Activated CD4-positive, alpha-beta T cell treated with anti-CD3 and anti-CD28 coated beads for 4 hours (primary cell): ENCODE measurements around the gene IGFLR1.
"Not testable (repeated sequence)": the region's sequence is repeated elsewhere in the genome, so short reads cannot be mapped to it uniquely, and the experiment has no call there.

ENCODE experiments used
- DNase-seq, 2 donors: peaks; one replicate each; pipeline ENCODE4 v3.0.0-alpha.2; 2020

The IGFLR1 gene

DNA sequence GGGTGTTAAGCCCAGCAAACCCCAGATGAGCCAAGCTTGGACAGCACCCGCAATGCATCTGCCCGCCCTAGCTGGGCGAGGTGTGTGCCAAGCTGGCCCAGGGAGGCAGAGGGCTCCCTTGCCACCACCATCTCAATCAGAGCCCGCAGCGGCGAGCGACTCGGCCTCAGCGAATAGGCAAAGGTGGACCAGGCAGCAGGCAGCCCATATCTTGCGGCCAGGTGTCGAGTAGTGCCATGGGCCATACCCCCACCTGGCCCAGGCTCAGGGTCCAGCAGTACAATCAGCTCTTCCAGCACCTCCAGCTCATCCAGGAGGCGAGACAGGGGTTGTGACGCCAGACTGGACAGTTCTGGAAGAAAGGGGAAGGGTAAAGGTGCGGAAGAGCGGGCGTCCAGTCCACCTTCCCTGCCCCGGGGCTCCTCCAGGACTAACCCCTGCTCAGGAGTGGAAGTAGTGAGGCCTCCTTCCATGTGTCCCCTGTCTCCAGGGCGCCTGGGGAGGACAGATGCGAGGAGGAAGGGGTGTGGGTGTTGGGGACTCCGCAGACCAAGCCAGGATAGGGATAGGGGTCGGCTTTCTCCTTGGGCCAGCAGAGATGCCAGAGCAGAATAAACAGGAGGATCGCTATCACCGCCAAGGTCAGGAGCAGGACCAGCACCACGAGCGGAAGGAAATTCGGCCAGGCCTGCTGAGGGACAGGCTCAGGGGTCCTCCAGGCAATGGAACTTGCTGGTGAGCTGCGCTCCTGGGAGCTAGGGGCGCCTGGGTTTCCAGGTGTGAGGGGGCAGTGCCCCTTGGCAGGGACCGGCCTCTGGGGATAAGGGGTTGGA lies 2.8 kb downstream of the IGFLR1 start:
- DNase-seq, result no peak

DNA sequence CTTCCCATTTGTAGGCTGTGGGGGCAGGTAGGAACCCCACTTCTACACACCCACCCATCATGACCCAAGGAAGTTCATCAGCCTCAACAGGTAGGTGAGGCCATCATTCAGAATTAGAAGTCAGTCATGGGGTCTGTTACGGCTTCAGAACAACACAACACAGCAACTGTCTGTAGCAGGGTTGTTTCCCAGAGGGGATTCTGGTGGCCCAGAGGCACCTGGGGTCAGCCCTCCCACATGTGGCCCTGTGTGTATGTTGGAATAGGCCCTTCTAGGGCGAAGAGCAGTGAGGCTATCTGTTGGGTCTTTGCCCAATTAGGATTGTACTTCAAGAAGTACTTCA lies 3.4 kb downstream of the IGFLR1 start:
- no peak for DNase-seq

DNA sequence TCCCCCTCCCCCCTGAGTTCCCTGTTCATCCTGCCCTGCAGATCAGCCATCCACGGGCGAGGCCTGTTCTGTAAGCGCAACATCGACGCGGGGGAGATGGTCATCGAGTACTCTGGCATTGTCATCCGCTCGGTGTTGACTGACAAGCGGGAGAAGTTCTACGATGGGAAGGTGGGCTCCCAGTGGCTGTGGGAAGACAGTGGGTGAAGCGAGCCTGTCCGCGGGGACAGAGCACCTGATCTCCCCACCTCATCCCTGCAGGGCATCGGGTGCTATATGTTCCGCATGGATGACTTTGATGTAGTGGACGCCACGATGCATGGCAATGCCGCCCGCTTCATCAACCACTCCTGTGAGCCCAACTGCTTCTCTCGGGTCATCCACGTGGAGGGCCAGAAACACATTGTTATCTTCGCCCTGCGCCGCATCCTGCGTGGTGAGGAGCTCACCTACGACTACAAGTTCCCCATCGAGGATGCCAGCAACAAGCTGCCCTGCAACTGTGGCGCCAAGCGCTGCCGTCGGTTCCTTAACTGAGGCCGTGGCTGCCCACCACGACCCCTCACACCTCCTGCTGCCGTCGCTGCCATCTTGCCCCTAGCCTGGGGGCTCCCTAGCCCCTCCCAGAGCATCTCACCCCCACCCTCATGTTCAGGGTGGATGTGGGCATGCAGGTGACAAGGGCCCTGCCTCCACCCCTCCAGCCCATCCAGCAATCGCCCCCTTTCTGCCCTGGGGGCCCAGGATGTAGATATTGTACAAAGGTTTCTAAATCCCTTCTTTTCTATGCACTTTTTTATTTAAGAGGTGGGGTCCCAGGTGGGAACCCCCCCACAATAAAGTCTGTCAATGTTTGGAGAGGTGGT lies 4.0 kb downstream of the IGFLR1 start:
- no peak for DNase-seq

DNA sequence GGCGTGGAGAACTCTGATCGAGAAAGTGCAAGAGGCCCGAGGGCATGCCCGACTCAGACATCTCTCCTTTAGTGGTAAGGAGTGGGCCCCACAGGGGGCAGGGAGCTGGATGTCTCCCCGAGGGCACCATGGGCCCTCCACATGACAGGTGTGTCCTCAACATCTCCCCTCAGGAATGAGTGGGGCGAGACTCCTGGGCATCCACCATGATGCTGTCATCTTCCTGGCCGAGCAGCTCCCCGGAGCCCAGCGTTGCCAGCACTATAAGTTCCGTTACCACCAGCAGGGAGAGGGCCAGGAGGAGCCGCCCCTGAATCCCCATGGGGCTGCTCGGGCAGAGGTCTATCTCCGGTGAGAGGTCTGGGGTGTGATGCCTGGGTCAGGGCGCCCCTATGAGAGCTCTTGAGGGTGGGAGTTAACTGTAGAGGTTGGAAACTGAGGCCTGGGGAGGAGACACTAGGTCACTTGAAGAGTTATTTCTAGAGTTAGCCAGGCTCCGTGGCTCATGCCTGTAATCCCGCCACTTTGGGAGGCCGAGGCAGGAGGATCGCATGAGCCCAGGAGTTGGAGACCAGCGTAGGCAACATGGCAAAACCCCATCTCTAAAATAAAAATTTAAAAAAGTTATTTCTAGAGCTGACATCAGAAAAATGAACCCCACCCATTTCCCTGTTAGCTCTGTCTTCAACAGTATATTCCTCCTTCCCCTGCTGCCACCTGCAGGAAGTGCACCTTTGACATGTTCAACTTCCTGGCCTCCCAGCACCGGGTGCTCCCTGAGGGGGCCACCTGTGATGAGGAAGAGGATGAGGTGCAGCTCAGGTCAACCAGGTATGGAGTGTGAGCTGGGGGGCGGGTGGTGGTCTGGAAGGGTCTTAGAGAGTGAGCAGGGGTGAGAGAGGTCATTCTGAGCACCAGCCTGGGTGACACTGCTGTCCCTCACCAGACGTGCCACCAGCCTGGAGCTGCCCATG lies 5.1 kb downstream of the IGFLR1 start:
- DNase-seq, result no peak

DNA sequence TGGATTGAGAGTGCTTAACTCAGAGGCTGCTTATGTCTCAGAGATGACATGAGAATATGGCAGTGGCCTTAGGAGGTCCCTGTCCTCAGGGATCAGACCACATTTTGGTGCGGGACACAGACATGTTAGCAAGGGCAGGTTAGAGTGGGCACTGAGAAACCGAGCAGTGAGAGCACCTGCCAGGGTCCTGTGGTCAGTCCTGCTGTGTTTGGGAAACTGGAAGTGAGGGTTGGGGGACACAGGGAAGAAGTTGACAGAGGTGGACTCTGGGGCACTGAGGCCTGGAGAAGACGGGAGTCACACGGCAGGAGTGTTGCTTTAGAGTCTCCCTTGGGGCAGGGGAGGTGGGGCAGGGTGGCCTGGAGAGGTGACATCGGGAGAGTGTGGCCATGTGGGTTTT lies 7.4 kb downstream of the IGFLR1 start:
- no peak for DNase-seq

DNA sequence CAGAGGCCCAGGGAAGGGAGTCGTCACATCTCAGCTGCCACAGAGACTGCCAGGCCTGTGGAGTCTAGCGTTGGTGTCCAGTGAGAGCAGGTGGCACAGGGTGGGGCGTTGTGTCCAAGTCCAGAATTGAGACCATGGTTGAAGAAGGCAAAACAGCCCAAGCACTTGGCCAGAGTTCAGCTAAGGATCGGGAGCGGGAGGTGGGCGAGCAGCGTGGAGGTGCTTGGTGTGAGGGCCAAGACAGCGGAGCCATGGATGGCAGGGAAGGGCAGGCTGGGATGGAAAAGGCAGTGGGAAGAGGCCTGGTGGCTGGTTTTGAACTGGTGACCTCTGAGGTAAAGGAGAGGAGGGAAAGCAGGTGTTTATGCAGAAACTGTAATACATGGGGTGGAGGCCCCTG lies 8.0 kb downstream of the IGFLR1 start:
- DNase-seq, result no peak

DNA sequence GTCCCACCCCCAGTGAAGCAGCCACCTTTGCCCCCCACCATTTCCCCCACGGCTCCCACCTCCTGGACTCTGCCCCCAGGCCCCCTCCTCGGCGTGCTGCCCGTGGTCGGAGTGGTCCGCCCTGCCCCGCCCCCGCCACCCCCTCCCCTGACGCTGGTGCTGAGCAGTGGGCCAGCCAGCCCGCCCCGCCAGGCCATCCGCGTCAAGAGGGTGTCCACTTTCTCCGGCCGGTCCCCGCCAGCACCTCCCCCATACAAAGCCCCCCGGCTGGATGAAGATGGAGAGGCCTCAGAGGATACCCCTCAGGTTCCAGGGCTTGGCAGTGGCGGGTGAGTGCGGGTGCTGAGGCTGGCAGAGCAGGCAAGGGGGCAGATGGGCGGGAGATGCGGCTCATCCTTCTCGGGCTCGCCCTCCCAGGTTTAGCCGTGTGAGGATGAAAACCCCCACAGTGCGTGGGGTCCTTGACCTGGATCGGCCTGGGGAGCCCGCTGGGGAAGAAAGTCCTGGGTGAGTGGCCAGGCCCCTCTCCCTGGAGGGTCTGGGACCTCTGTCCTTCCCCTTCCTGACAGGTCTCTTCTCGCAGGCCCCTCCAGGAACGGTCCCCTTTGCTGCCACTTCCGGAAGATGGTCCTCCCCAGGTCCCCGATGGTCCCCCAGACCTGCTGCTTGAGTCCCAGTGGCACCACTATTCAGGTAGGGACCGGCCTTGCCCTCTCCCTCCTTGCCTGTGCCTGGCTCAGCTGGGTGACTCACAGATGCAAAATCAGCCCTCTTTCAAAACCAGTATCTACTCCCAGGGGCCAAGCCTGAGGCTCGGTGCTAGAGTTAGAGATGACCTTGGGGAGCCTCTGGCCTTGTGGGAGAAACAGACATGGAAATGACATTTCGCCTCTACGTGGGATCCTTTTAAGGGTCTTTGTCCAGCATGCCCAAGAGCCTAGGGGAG lies 8.8 kb downstream of the IGFLR1 start:
- no peak for DNase-seq

DNA sequence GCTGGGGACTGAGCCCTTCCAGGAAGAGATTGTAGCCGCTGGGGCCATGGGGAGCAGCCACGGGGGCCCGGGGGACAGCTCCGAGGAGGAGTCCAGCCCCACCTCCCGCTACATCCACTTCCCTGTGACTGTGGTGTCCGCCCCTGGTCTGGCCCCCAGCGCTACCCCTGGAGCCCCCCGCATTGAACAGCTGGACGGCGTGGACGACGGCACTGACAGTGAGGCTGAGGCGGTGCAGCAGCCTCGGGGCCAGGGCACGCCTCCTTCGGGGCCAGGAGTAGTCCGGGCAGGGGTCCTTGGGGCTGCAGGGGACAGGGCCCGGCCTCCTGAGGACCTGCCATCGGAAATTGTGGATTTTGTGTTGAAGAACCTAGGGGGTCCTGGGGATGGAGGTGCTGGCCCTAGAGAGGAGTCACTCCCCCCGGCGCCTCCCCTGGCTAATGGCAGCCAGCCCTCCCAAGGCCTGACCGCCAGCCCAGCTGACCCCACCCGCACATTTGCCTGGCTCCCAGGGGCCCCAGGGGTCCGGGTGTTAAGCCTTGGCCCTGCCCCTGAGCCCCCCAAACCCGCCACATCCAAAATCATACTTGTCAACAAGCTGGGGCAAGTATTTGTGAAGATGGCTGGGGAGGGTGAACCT lies 9.6 kb downstream of the IGFLR1 start:
- DNase-seq, result no peak

DNA sequence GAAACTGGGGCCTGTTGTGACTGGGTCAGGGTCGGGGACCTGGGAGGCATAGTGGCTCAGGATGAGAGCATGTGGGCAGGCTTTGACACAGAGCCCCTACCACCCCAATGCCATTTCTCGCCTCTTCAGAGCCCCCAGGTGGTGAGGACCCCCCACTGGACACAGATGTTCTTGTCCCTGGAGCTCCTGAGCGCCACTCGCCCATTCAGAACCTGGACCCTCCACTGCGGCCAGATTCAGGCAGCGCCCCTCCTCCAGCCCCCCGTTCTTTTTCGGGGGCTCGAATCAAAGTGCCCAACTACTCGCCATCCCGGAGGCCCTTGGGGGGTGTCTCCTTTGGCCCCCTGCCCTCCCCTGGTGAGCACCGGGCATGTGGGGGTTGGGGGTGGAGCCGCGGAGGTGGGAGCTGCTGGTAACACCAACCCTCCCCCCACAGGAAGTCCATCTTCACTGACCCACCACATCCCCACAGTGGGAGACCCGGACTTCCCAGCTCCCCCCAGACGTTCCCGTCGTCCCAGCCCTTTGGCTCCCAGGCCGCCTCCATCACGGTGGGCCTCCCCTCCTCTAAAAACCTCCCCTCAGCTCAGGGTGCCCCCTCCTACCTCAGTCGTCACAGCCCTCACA lies 10.4 kb downstream of the IGFLR1 start:
- DNase-seq, result no peak

DNA sequence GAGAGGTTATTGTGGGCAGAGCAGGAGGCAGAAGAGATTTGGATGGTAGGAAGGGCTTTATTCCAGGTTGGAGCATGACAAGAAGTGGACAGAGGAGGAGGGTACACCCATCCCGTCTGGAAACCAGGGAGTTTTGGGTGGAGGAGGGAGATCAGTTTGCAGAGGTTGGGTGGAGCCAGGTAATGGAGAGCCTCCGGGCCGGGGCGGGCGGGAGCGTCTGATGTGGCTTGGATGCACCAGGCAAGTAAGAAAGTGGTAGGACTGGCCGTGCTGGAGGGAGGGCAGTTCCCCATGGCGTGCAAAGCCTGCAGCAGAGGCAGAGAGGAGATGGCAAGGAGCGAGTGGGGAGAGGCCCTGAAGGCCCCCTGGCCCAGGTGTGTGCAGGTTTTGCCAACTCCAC lies 10.9 kb downstream of the IGFLR1 start:
- no peak for DNase-seq

DNA sequence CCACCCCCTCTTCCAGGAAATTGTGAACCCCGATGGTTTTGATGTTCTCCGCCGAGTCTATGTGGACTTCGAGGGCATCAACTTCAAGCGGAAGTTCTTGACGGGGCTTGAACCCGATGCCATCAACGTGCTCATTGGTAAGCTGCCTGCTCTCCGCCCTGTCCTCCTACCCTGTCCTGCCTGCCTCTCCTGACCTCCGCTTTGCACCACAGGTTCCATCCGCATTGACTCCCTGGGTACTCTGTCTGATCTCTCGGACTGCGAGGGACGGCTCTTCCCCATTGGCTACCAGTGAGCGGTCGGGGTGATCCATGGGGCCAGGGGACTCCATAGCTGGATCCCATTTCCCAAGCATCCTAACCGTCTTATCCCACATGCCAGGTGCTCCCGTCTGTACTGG lies 11.9 kb downstream of the IGFLR1 start:
- DNase-seq, result no peak

DNA sequence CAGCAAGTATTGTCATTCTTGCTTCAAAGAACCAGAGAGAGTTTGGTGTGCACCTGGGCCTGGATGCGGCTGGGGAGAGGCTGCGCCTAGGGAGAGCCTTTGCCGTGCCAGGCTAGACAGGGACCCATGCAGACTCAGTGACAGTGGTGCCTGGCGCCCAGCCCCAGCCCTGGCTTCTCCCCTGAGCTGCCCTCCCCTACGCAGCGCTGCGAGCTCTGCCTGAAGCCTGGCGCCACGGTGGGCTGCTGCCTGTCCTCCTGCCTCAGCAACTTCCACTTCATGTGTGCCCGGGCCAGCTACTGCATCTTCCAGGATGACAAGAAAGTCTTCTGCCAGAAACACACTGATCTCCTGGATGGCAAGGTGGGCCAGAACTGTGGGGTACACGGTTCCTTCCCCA lies 12.5 kb downstream of the IGFLR1 start:
- DNase-seq, result no peak

DNA sequence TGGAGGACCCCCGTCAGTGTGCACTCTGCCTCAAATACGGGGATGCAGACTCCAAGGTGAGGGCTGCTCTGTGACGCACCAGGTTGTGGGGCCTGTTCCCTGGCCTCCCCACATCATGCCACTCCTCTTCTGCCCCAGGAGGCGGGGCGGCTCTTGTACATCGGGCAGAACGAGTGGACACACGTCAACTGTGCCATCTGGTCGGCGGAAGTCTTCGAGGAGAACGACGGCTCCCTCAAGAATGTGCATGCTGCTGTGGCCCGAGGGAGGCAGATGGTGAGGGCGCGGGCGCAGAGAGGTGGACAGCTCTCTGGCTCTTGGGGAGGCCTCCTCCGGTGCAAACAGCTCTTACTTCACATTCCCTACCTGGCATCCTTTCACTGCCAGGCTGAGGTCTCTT lies 13.2 kb downstream of the IGFLR1 start:
- no peak for DNase-seq

DNA sequence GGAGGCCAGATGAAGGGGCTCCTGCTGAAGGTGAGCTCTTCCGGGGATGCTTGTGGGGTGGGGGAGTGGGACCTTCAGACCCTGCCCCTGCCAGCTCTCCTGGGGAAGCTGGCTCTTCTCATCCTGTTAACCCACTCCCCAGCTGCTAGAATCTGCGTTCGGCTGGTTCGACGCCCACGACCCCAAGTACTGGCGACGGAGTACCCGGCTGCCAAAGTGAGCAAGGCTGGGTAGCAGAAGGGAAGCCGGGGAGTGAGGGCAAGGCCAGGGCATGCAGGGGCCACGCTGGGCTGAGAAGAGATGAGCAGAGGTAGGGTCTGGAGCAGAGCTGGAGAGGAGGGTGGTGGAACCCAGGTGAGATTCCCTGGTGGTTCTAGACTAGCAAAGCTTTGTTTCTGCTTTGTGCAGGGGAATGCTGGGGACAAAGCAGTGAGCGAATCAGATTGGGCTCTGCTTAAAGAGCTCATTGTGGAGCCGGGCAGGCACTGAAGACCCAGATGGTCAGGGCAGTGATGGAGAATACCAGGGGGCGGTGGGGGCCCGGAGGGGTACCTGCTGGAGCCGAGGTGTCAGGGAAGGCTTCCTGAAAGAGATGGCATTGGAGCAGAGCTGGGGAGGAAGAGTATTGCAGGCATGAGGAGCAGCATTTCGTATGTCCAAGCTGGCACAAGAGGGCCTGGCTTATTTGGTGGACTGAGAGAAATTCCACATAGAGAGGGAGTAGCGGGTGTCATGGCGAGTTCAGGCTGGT lies 14.1 kb downstream of the IGFLR1 start:
- DNase-seq, result no peak

DNA sequence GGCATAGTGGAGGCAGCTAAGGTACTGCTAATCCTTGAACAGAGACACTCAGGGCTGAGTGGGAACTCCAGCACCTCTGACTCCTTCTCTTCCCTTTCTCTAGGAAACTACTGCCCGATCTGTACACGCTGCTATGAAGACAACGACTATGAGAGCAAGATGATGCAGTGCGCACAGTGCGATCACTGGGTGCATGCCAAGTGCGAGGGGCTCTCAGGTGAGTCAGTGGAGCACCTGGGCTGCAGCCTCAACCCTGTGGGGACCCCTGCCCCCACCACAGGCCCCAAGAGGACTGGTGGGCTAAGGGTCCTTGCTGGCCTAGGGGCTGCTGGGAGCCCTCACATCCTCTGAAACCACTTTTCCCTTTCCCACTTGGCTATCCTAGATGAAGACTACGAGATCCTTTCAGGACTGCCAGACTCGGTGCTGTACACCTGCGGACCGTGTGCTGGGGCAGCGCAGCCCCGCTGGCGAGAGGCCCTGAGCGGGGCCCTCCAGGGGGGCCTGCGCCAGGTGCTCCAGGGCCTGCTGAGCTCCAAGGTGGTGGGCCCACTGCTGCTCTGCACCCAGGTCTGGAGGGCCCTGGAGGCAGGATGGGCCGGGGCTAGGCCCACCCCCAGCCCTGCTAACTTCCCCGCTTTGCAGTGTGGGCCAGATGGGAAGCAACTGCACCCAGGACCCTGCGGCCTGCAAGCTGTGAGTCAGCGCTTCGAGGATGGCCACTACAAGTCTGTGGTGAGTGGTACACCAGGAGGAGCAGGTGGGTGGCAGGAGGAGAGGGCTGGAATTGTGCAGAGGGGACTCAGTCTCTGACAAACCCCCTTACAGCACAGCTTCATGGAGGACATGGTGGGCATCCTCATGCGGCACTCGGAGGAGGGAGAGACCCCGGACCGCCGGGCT lies 14.9 kb downstream of the IGFLR1 start:
- DNase-seq, result no peak

DNA sequence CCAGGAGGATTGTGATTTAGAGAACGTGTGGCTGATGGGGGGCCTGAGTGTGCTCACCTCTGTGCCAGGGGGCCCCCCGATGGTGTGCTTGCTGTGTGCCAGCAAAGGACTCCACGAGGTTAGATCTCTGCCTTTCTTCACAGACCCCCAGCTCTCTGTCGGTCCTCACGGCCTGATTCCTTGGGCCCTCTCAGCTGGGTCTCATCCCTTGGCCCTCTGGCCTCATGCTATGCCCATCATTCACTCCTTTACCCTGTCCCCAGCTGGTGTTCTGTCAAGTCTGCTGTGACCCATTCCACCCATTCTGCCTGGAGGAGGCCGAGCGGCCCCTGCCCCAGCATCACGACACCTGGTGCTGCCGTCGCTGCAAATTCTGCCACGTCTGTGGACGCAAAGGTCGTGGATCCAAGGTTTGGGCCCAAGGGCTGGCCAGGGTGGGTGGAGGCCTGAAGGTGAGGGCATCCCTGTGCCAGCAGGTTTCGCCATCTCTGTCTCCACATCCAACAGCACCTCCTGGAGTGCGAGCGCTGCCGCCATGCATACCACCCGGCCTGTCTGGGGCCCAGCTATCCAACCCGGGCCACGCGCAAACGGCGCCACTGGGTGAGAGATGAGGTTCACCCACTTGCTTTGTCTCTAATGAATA lies 16.9 kb downstream of the IGFLR1 start:
- DNase-seq, result no peak

DNA sequence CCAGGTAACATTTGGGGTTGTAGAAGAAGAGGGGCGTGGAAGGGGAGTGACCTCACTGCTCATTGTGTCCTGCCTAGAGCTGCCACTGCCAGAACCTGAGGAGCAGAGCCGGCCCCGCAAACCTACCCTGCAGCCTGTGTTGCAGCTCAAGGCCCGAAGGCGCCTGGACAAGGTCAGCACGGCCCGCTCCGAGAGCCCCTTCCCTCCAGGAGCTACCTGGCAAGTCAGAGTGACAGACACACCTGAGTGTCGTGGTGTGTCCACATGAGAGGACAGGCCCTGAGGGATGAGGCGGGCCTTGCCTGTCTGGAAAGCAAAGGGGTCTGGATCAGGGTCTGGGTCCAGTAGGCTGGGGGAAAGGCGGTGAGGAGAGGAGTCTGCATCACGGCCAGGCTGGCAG lies 17.7 kb downstream of the IGFLR1 start:
- DNase-seq, result no peak

DNA sequence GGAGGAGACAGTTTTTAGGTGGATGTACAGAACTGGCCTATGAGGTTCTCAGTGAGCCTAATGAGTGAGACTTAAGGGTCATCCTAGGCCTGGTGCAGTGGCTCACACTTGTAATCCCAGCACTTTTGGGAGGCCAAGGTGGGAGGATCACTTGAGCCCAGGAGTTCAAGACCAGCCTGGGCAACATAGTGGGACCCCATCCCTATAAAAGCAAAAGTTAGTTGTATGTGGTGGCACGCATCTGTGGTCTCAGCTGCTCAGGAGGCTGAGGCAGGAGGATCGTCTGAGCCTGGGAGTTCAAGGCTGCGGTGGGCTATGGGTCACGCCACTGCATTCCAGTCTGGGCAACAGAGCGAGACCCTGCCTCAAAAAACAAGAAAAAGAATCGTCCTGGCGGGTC lies 18.1 kb downstream of the IGFLR1 start:
- DNase-seq, result not testable (repeated sequence)

DNA sequence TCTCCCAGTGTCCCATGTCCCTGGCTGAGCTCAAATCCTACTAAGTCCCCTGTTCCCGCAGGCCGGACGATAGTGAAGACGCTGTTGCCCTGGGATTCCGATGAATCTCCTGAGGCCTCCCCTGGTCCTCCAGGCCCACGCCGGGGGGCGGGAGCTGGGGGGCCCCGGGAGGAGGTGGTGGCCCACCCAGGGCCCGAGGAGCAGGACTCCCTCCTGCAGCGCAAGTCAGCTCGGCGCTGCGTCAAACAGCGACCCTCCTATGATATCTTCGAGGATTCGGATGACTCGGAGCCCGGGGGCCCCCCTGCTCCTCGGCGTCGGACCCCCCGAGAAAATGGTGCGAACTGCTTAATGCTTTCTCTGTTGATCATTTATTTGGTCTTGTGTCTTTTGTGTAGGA lies 18.6 kb downstream of the IGFLR1 start:
- no peak for DNase-seq
